Fibroblast of skin of abdomen (primary cell): ENCODE results near the gene TMEM89.

Experiments
- DNase-seq: peaks from one replicate; pipeline ENCODE4 v3.0.0-alpha.2; 2013

The TMEM89 gene

GRCh38 chr3:48641396-48641795 lies 19.8 kb upstream of the TMEM89 start:
- no peak for DNase-seq

GRCh38 chr3:48639944-48640606 lies 18.5 kb upstream of the TMEM89 start:
- DNase-seq, result no peak

GRCh38 chr3:48637305-48637704 lies 15.7 kb upstream of the TMEM89 start:
- DNase-seq, result no peak

GRCh38 chr3:48636149-48636655 lies 14.6 kb upstream of the TMEM89 start:
- no peak for DNase-seq

GRCh38 chr3:48635222-48636021 lies 13.9 kb upstream of the TMEM89 start, which contains the start of gene SLC26A6:
TSS of gene SLC26A6 (minus strand) at chr3:48635461. CDS start at chr3:48635393, 68 bp downstream.
- peak; percentile 95 for DNase-seq

- peak; percentile 57 for DNase-seq
These were observed 13.2 kb upstream of the TMEM89 start for GRCh38 chr3:48634661-48635221.

GRCh38 chr3:48633743-48634142 lies 12.2 kb upstream of the TMEM89 start:
- DNase-seq, result no peak

GRCh38 chr3:48633256-48633655 lies 11.7 kb upstream of the TMEM89 start:
- DNase-seq, result no peak

GRCh38 chr3:48631516-48632448 lies 10.2 kb upstream of the TMEM89 start:
- DNase-seq, result no peak

GRCh38 chr3:48630833-48631232 lies 9.3 kb upstream of the TMEM89 start:
- no peak for DNase-seq

- DNase-seq, result no peak
These were observed 8.8 kb upstream of the TMEM89 start for GRCh38 chr3:48630407-48630806.

- no peak for DNase-seq
These were observed 8.3 kb upstream of the TMEM89 start for GRCh38 chr3:48629894-48630293.

- no peak for DNase-seq
These were observed 6.9 kb upstream of the TMEM89 start for GRCh38 chr3:48628277-48629017.

GRCh38 chr3:48625600-48625999 lies 4.0 kb upstream of the TMEM89 start:
- DNase-seq, result no peak

- no peak for DNase-seq
These were observed 3.2 kb upstream of the TMEM89 start for GRCh38 chr3:48624767-48625166.

- DNase-seq, result no peak
These were observed 2.4 kb upstream of the TMEM89 start for GRCh38 chr3:48623851-48624547.

GRCh38 chr3:48619541-48620524 lies 1.7 kb downstream of the TMEM89 start:
- no peak for DNase-seq

GRCh38 chr3:48617559-48617958 lies 4.0 kb downstream of the TMEM89 start:
- no peak for DNase-seq

GRCh38 chr3:48614044-48614443 lies 7.5 kb downstream of the TMEM89 start:
- DNase-seq, result peak; percentile 76

GRCh38 chr3:48612309-48612708 lies 9.3 kb downstream of the TMEM89 start:
- DNase-seq, result no peak
